ENCODE measurements around the gene DNAJC8.

The DNAJC8 gene

GRCh38 chr1:28172713-28173150 lies 60.1 kb downstream of the DNAJC8 start:
- CTCF ChIA-PET: interaction anchor here (0.7 kb wide), 1 partner anchor 1027 kb away, joined by 7 read pairs; no protein-coding TSS in a partner anchor
- TF ChIP-seq, protein P1, sequence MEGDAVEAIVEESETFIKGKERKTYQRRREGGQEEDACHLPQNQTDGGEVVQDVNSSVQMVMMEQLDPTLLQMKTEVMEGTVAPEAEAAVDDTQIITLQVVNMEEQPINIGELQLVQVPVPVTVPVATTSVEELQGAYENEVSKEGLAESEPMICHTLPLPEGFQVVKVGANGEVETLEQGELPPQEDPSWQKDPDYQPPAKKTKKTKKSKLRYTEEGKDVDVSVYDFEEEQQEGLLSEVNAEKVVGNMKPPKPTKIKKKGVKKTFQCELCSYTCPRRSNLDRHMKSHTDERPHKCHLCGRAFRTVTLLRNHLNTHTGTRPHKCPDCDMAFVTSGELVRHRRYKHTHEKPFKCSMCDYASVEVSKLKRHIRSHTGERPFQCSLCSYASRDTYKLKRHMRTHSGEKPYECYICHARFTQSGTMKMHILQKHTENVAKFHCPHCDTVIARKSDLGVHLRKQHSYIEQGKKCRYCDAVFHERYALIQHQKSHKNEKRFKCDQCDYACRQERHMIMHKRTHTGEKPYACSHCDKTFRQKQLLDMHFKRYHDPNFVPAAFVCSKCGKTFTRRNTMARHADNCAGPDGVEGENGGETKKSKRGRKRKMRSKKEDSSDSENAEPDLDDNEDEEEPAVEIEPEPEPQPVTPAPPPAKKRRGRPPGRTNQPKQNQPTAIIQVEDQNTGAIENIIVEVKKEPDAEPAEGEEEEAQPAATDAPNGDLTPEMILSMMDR (conservative IDR thresholded peaks at IDR 0.05; ENCODE audit: low read depth): no peak
- POLR2A ChIA-PET (ENCODE audit: low non-redundant PET): no interaction called here
- H3K27ac ChIP-seq: no peak overlapping the region
- DNase-seq (ENCODE audit: low spot score): no peak

- POLR2A ChIA-PET (ENCODE audit: low non-redundant PET): no interaction called here
- TF ChIP-seq, protein P1 (conservative IDR thresholded peaks at IDR 0.05; ENCODE audit: low read depth): no peak
- CTCF ChIA-PET: no interaction called here
- no peak for DNase-seq (ENCODE audit: low spot score)
- H3K27ac ChIP-seq: no peak overlapping the region
Measured at GRCh38 chr1:28171246-28171645, 61.6 kb downstream of the DNAJC8 start.

GRCh38 chr1:28170001-28170596 lies 62.7 kb downstream of the DNAJC8 start:
- ChIA-PET CTCF (interaction anchor here (0.8 kb wide), 1 partner anchor 10 kb away, joined by 5 read pairs; no protein-coding TSS in a partner anchor), POLR2A (ENCODE audit: low non-redundant PET) (no interaction called here)
- no peak overlapping the region for H3K27ac ChIP-seq
- TF ChIP-seq, protein P1 (conservative IDR thresholded peaks at IDR 0.05; ENCODE audit: low read depth): no peak
- DNase-seq (ENCODE audit: low spot score): no peak

DNA sequence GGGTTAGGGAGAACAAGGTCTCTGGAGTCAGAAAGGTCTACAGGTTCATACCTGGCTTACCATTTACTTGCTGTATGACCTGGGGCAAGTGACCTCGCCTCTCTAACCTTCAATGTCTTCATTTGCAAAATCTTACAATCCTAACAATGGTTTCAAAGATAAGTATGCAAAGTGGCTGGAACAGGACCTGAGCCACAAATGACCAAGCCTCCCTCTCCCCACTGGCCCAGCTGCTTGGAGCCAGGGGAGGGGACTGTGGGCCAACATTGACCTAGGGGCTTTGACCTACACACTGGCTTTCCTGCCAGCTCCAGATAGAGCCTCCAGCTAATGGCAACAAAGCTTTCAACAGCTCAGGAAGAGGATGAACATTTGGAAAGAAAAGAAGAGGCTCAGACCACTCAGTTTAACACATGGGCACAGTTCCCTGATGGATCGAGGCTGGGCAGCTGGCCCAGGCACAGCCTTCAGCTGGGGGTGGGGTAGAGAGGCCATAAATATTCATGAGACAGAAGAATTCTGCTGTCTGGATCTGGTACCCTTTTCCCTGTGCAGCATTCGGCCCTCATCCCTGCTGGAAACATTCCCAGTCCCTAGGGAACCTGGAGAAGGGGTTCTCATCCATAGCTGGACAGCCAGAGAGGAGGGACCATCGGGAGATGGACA lies 69.2 kb downstream of the DNAJC8 start:
- CTCF ChIA-PET: interaction anchor here (1.0 to 2.3 kb wide), 2 partner anchors 45 to 72 kb away, joined by 4 to 13 read pairs; no protein-coding TSS in a partner anchor

GRCh38 chr1:28162151-28162550 lies 70.7 kb downstream of the DNAJC8 start:
- TF ChIP-seq, protein P1 (conservative IDR thresholded peaks at IDR 0.05; ENCODE audit: low read depth): no peak
- no peak for DNase-seq (ENCODE audit: low spot score)
- H3K27ac ChIP-seq: no peak overlapping the region
- ChIA-PET POLR2A (ENCODE audit: low non-redundant PET) (no interaction called here), CTCF (interaction anchor here (0.7 to 2.3 kb wide), 2 partner anchors 35 to 47 kb away, joined by 4 to 13 read pairs; no protein-coding TSS in a partner anchor)

More for the DNA sequence above, 69.2 kb downstream of the DNAJC8 start:
- no peak overlapping the region for H3K27ac ChIP-seq
- POLR2A ChIA-PET (ENCODE audit: low non-redundant PET): no interaction called here
- TF ChIP-seq, protein P1 (conservative IDR thresholded peaks at IDR 0.05; ENCODE audit: low read depth): no peak
- no peak for DNase-seq (ENCODE audit: low spot score)

- TF ChIP-seq, protein P1 (conservative IDR thresholded peaks at IDR 0.05; ENCODE audit: low read depth): no peak
- no peak for DNase-seq (ENCODE audit: low spot score)
- H3K27ac ChIP-seq: no peak overlapping the region
- ChIA-PET CTCF (interaction anchor here (0.5 to 2.3 kb wide), 3 partner anchors 36 to 660 kb away, joined by 4 to 13 read pairs (median 4); no protein-coding TSS in a partner anchor), POLR2A (ENCODE audit: low non-redundant PET) (no interaction called here)
Measured at GRCh38 chr1:28161751-28162150, 71.1 kb downstream of the DNAJC8 start.
